Hypothalamus (tissue), 51 donors: ENCODE results near the gene CMTR1.

Experiments used
- DNase-seq, 51 donors: peaks; one replicate each; lab custom pipeline; 2025; lab: John Stamatoyannopoulos, UW

The CMTR1 gene

DNA sequence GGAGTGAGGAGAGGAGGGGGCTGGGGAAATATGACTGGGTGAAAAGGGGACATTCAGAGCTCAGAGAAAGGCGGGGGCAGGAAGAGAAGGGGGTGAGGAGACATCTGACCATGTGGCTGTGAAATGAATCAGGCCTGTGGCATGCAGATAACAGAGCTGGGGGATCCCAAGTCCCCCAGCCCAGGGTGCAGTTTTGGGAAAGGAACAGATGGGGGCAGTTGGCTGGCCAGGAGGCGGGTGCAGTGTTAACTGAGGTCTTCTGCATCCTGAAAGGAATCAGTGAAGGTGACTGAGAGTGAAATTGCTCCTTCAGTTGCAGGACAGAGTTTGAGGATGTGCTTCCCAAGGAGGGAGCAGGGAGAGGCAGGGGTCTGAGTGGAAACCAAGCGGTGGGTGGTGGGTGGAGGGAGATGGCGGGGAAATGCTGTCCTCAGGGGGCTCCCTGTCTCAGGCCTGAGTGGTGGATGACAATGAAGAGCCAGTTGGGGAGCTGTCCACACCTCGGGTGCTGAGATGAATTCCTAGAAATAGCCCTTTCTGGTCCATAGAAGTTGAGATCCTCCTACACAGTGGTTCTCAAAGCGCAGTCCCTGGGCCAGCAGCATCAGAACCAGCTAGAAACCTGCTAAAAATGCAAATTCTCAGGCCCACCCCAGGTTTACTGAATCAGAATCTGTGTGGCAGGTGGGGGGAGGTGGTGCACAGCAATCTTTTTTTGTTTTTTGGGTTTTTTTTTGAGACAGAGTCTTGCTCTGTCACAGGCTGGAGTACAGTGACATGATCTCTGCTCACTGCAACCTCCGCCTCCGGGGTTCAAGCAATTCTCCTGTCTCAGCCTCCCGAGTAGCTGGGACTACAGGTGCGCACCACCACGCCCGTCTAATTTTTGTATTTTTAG is 92.7 kb downstream of the CMTR1 start:
- no peak for DNase-seq

DNA sequence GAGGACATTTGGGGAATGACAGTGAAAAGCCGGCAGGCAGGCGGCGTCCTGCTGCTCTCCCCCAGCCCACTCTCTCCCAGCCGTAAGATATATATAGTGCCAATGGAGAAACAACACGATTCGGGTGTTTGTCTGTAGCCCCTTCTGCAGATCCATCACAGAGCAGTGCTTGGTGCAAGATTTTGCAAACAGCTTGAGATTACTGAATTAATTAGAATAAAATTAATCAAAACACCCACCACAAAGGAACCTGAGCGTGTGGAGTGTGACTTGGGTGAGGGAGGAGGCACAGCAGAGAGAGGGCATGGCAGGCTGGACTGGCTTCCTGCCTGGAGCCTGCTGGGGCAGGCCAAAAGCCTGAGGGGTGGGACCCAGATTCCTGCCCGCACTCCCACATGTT is 95.5 kb downstream of the CMTR1 start:
- no peak for DNase-seq

DNA sequence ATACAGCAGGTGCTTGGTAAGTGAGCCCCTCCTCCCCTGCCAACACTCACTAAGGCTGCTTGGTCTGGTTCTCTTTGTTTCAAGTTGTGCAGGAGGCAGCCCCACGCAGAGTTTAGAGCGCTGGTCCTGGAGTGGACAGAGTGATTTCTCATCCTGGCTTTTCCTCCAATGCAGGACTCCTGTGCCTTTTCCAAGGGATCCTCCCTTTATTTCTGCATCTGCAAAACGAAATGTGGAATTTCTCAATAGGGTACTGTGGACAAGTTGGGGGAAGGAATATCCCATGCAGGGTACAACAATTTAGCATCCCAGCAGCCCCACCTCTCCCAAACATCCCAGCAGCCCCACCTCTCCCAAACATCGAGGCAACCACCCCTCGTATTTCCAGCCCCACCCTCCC is 97.3 kb downstream of the CMTR1 start:
- DNase-seq, result no peak

DNA sequence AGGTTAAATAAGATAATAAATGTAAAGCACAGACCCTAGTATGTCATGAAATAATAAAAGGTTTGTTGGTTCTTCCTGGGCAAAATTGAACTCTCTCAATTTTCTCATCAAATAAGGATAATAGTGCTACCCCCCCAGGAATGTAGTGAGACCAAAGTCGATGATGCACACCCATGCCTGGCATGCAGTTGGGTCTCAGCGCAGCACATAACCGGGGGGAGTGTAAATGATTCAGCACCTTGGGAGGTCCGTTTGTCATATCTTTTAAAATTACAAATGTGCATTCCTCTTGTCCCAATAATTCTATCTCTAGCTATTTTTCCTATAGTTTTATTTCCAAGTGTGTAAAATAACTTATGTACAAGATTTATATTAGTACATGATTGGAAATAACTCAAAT is 98.0 kb downstream of the CMTR1 start:
- no peak for DNase-seq
